GM20000 (cell line): ENCODE results near the gene RNF214.

ENCODE experiments used
- DNase-seq: peaks from one replicate; pipeline ENCODE4 v3.0.0; 2012; ENCODE audit warnings: low spot score
- CTCF ChIP-seq: IDR thresholded peaks from 2 replicates; pipeline ENCODE4 v1.5.1; 2012; ENCODE audit warnings: mild to moderate bottlenecking, control low read depth; ENCODE audit errors: extremely low read depth, missing control alignments

RNF214 gene

DNA sequence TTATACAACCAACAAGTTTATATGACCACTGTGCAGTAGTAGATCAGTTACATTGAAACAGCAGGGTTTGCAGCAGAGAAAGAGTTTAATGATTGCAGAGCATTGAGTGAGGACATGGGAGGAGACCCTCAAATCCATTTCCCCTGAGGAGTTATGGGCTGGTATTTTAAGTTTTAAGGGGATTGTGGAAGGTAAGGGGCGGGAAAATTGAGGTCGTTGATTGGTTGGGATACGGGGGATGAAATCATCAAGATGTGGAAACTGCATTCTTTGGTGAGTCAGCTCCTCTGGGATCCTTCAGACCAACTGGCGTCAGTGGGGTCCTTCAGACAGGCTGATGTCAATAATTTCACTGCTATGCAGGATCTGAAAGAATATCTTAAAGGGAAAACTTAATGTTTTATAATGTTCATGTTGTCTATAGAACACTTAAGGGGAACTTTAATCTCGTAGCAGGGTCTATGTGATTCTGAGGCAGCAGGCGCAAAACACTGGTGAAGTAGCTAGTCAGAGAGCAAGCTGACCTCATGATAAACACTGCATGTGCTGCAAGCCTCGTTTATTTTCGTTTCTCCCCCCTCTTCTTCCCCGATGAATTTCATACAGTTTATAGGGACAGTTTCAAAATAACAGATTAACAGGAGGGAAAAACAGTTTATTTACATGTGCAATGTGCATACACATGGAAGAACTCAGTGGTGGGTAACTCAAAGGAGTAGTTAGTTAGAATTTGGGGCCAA is 41.2 kb downstream of the RNF214 start:
- no peak for DNase-seq
- TF ChIP-seq CTCF = no peak

DNA sequence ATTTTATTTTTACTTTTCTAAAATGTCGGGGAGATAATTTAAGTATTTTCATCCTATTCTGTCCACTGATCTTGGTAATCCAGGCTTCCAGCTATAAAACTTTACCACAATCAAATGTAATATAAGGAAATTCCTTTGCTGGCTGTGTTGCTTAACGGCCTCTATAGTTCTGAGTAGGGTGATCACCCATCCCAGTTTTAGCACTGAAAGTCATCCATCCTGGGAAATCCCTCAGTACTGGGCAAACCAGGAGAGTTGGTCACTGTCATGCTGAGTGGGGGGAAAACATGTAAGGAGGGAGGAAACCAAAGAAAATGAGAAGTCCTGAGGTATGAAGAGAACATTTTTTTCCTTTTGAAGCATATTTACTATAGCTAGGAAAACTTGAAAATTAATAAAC is 45.9 kb downstream of the RNF214 start:
- TF ChIP-seq CTCF = no peak
- no peak for DNase-seq

- TF ChIP-seq CTCF = no peak
- no peak for DNase-seq
These were observed 47.4 kb downstream of the RNF214 start for GRCh38 chr11:117279711-117280376.

DNA sequence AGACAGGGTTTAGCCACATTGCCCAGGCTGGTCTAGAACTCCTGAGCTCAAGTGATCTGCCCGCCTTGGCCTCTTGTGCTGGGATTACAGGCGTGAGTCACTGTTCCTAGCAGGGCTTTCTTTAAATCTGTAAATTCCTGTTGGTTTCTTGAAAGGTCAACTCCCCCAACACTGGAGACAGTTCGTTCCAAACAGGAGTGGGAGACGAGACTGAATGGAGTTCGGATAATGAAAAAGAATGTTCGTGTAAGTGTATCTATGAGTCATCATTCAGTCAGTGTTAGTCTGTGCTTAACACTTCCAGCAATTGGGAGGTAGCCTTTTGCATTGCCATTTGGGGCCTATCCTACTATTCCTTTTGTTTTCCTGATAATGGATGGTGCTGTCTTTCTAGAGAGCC is 48.7 kb downstream of the RNF214 start:
- no peak for DNase-seq
- no peak for TF ChIP-seq CTCF

DNA sequence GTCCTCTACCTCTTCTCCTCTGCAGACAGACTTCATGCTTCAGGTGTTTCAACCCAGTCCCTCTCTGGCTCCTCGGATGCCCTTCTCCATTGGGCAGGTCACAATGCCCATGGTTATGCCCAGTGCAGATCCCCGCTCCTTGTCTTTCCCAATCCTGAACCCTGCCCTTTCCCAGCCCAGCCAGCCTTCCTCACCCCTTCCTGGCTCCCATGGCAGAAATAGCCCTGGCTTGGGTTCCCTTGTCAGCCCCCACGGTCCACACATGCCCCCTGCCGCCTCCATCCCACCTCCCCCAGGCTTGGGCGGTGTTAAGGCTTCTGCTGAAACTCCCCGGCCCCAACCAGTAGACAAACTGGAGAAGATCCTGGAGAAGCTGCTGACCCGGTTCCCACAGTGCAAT is 49.4 kb downstream of the RNF214 start:
- DNase-seq = no peak
- no peak for TF ChIP-seq CTCF

- DNase-seq = no peak
- no peak for TF ChIP-seq CTCF
These were observed 50.5 kb downstream of the RNF214 start for GRCh38 chr11:117282956-117283355.

DNA sequence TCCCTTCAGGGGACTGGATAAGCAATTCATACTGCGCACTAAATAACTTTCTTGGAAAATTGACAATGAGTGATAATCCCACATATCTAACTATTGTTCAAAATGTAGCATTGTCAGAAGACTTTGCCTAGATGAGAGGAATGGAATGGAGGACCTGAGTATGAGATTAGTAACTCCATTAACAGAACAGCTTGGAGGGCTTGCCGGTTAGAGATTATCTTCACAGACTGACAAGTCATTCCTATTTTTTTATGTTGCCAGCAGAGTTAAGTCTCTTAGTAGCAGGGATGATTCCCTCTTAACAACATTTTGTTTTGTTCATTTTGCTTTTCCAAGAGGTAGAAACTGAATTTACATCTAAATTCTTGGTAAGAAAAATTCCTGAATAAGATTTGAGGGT is 51.6 kb downstream of the RNF214 start:
- no peak for TF ChIP-seq CTCF
- DNase-seq = no peak
